SIG-M5 treated with dmso at 0.1 percent for 504 hours (cell line): ENCODE results near the gene ATG13.

Experiments used
- DNase-seq: peaks from one replicate; lab custom pipeline; 2025; ENCODE audit not compliant: unreplicated experiment; lab: John Stamatoyannopoulos, UW

ATG13 gene

DNA sequence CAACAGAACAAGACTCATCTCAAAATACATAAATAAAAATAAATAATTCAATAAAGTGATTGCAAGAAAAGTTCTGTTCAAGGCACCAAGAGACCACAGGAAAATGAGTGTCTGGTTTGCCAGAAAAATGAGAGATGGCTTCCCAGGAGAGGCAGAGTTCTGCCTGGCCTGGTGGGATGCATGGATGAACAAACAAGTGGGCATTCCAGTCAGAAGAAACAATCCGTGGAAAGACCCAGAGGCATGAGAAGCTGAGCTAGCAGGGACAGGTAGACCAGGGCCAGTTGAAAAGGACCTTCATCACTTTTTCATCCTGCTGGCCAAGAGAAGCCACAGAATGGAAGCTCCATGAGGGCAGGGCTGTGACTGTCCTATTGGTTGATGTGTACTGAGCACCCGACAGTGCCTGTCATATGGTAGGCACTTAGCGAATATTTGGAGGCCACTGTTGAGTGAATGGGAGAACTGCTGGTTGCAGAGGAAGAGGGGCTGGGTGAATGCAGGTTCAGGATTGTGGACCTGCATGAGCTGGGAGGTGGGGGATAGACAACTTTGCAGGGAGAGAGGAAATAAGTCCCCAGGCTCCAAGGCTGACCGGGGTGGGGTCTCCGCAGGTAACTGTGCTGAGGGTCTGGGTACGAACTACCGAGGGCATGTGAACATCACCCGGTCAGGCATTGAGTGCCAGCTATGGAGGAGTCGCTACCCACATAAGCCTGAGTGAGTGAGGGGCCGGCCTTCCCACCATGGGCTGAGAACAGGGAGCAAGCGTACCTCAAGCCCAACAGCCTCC lies 105.4 kb downstream of the ATG13 start:
- DNase-seq = no peak

DNA sequence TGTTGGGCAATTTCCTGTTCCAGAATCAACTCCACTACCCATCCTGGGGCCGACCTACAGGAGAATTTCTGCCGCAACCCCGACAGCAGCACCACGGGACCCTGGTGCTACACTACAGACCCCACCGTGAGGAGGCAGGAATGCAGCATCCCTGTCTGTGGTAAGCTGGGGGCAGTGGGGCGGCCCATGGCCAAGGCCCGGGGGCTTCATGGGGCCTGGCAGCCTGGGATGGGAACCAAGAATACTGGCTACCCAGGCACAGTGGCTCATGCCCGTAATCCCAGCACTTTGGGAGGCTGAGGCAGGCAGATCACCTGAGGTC lies 106.0 kb downstream of the ATG13 start:
- no peak for DNase-seq

DNA sequence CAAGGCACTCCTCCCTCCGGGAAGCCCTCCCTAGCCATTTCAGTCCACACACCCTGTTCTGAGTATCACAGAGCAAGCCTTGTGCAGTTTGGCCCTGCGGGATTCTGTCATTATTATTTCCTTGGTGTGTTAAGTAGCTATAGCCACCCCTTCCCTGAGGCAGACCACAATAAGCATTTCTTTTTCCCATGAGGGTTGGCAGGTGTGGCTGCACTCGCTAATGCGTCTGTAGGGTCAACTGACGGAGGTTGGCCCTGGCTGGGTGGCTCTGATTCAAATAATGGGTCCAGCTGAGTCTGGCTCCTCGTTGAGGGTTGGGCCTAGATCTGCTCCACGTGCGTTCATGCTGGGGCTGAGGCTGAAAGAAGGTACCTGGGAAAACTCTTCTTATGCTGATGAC lies 106.7 kb downstream of the ATG13 start:
- no peak for DNase-seq
